HG03439 (cell line): ENCODE measurements around the gene KIF6.
A peak's percentile ranks its signal among the peaks of the same experiment; 100 is the strongest.
"Not testable (repeated sequence)": the region's sequence is repeated elsewhere in the genome, so short reads cannot be mapped to it uniquely, and the experiment has no call there.

ENCODE experiments used
- ATAC-seq: cut with Tn5 transposase; IDR thresholded peaks from one replicate; pipeline ENCODE4 v1.9.1; 2021; ENCODE audit warnings: mild to moderate bottlenecking, moderate library complexity; ENCODE audit not compliant: unreplicated experiment

KIF6 gene

GRCh38 chr6:39724787-39725631, at the start of gene KIF6:
Gene KIF6, minus strand, starts transcription at chr6:39725408. Its CDS starts 98 bp downstream, at chr6:39725310.
- peak; percentile 93 for ATAC-seq

- ATAC-seq: no peak
These were observed 48.6 kb upstream of the KIF6 start for GRCh38 chr6:39773782-39774181.

GRCh38 chr6:39772559-39773273, 47.5 kb upstream of the KIF6 start:
- ATAC-seq: no peak

- no peak for ATAC-seq
These were observed 45.2 kb upstream of the KIF6 start for GRCh38 chr6:39770446-39770845.

GRCh38 chr6:39769012-39769411, 43.8 kb upstream of the KIF6 start:
- no peak for ATAC-seq

- ATAC-seq: no peak
These were observed 40.4 kb upstream of the KIF6 start for GRCh38 chr6:39765508-39766065.

GRCh38 chr6:39760226-39760952, 35.2 kb upstream of the KIF6 start:
- no peak for ATAC-seq

- ATAC-seq: no peak
These were observed 33.8 kb upstream of the KIF6 start for GRCh38 chr6:39758905-39759605.

GRCh38 chr6:39756582-39756981, 31.4 kb upstream of the KIF6 start:
- no peak for ATAC-seq

- no peak for ATAC-seq
These were observed 30.0 kb upstream of the KIF6 start for GRCh38 chr6:39755231-39755630.

GRCh38 chr6:39754514-39755115, 29.4 kb upstream of the KIF6 start:
- ATAC-seq: no peak

GRCh38 chr6:39753725-39754045, 28.5 kb upstream of the KIF6 start:
- ATAC-seq: no peak

- no peak for ATAC-seq
These were observed 27.9 kb upstream of the KIF6 start for GRCh38 chr6:39752835-39753724.

GRCh38 chr6:39746795-39747194, 21.6 kb upstream of the KIF6 start:
- no peak for ATAC-seq

GRCh38 chr6:39733704-39734103, 8.5 kb upstream of the KIF6 start:
- no peak for ATAC-seq

GRCh38 chr6:39731565-39731964, 6.4 kb upstream of the KIF6 start:
- no peak for ATAC-seq

- no peak for ATAC-seq
These were observed 4.7 kb upstream of the KIF6 start for GRCh38 chr6:39729945-39730344.

GRCh38 chr6:39725632-39725997, 407 bp upstream of the KIF6 start:
- no peak for ATAC-seq

GRCh38 chr6:39723350-39723749, 1.9 kb downstream of the KIF6 start:
- not testable (repeated sequence) for ATAC-seq
